Measurements from ENCODE around the gene RNASE8. TPM values are rescaled to one million over a fixed set of nuclear protein-coding genes. Genes with fewer than 3 reads are reported as not detected.

Gene RNASE8
- total RNA-seq, 1 experiment from 2014 or later = not detected

- Histone ChIP-seq H3F3A (ENCODE audit: low read length, unreplicated experiment) (no peaks in the 10 kb centered on the region), H3K9me2 (replicated peaks; ENCODE audit: low read length) (no peaks in the 10 kb centered on the region), H3K27ac (ENCODE audit: low read length) (no peak overlapping the region), H4K20me1 (ENCODE audit: low read length) (no peaks in the 10 kb centered on the region), H3K4me3 (ENCODE audit: low read length) (no peak overlapping the region), H3K9me3 (ENCODE audit: low read length) (no peaks in the 10 kb centered on the region), H3K4me1 (ENCODE audit: insufficient read depth, low read length) (no peaks in the 10 kb centered on the region), H3K79me2 (ENCODE audit: low read length) (no peaks in the 10 kb centered on the region), H3K36me3 (ENCODE audit: low read depth, low read length) (no peaks in the 10 kb centered on the region), H2AFZ (ENCODE audit: low read length) (no peak overlapping the region), H3K27me3 (ENCODE audit: low read length) (no peaks in the 10 kb centered on the region), H3K9ac (ENCODE audit: low read length) (no peak overlapping the region), H3K4me2 (ENCODE audit: low read length) (no peak overlapping the region)
- ATAC-seq = no peak
- TF ChIP-seq EZH2 (IDR thresholded peaks at IDR 0.05; ENCODE audit: low read length, unreplicated experiment) (no peak), EZH2phosphoT487 (IDR thresholded peaks at IDR 0.05; ENCODE audit: borderline replicate concordance, low read length) (no peak), CTCF (conservative IDR thresholded peaks at IDR 0.05; ENCODE audit: low read depth, low read length) (no peak)
- ChIA-PET CTCF (interaction anchor here (0.7 to 1.2 kb wide), 2 partner anchors 22 to 23 kb away, joined by 3 read pairs; no protein-coding TSS in a partner anchor), POLR2A (ENCODE audit: unreplicated experiment) (interaction anchor here (0.5 to 0.7 kb wide), 2 partner anchors 9 to 1123 kb away, joined by 3 to 18 read pairs; no protein-coding TSS in a partner anchor)
- BruUV-seq (replicated peaks) = no TSS peak
- no peak for DNase-seq
- intact Hi-C loops (cut with micrococcal nuclease) = no loop called here
Observed at GRCh38 chr14:21089877-21090193, 32.2 kb downstream of the RNASE8 start.

GRCh38 chr14:21090194-21090939 is 32.7 kb downstream of the RNASE8 start:
- Histone ChIP-seq H3K27ac (ENCODE audit: low read length) (no peak overlapping the region), H3K9me3 (ENCODE audit: low read length) (no peaks in the 10 kb centered on the region), H3K4me3 (ENCODE audit: low read length) (no peak overlapping the region), H3K36me3 (ENCODE audit: low read depth, low read length) (no peaks in the 10 kb centered on the region), H3K4me2 (ENCODE audit: low read length) (no peak overlapping the region), H3K4me1 (ENCODE audit: insufficient read depth, low read length) (no peaks in the 10 kb centered on the region), H4K20me1 (ENCODE audit: low read length) (no peaks in the 10 kb centered on the region), H3K9me2 (replicated peaks; ENCODE audit: low read length) (no peaks in the 10 kb centered on the region), H2AFZ (ENCODE audit: low read length) (no peak overlapping the region), H3K27me3 (ENCODE audit: low read length) (no peaks in the 10 kb centered on the region), H3K9ac (ENCODE audit: low read length) (no peak overlapping the region), H3F3A (ENCODE audit: low read length, unreplicated experiment) (no peaks in the 10 kb centered on the region), H3K79me2 (ENCODE audit: low read length) (no peaks in the 10 kb centered on the region)
- CTCF ChIA-PET = no interaction called here
- no peak for DNase-seq
- BruUV-seq (replicated peaks) = no TSS peak
- intact Hi-C loops (cut with micrococcal nuclease) = no loop called here
- peak; percentile 51 for TF ChIP-seq CTCF (conservative IDR thresholded peaks at IDR 0.05; ENCODE audit: low read depth, low read length)
- TF ChIP-seq EZH2phosphoT487 (IDR thresholded peaks at IDR 0.05; ENCODE audit: borderline replicate concordance, low read length) = no peak
- no peak for ATAC-seq
- POLR2A ChIA-PET (ENCODE audit: unreplicated experiment) = no interaction called here

GRCh38 chr14:21090940-21091663 is 33.5 kb downstream of the RNASE8 start:
- Histone ChIP-seq H3K4me2 (ENCODE audit: low read length) (no peak overlapping the region), H3K4me3 (ENCODE audit: low read length) (no peak overlapping the region), H3K9me2 (replicated peaks; ENCODE audit: low read length) (no peaks in the 10 kb centered on the region), H3K36me3 (ENCODE audit: low read depth, low read length) (no peaks in the 10 kb centered on the region), H3F3A (ENCODE audit: low read length, unreplicated experiment) (no peaks in the 10 kb centered on the region), H3K9me3 (ENCODE audit: low read length) (no peaks in the 10 kb centered on the region), H3K9ac (ENCODE audit: low read length) (no peak overlapping the region), H2AFZ (ENCODE audit: low read length) (no peak overlapping the region), H3K79me2 (ENCODE audit: low read length) (no peaks in the 10 kb centered on the region), H3K27ac (ENCODE audit: low read length) (no peak overlapping the region), H3K4me1 (ENCODE audit: insufficient read depth, low read length) (no peaks in the 10 kb centered on the region), H3K27me3 (ENCODE audit: low read length) (no peaks in the 10 kb centered on the region), H4K20me1 (ENCODE audit: low read length) (no peaks in the 10 kb centered on the region)
- ATAC-seq = no peak
- intact Hi-C loops (cut with micrococcal nuclease) = no loop called here
- CTCF ChIA-PET = interaction anchor here (1.5 to 2.1 kb wide), 2 partner anchors 13 to 76 kb away, joined by 7 to 8 read pairs; no protein-coding TSS in a partner anchor
- POLR2A ChIA-PET (ENCODE audit: unreplicated experiment) = no interaction called here
- BruUV-seq (replicated peaks) = no TSS peak
- DNase-seq = no peak
- TF ChIP-seq CTCF (conservative IDR thresholded peaks at IDR 0.05; ENCODE audit: low read depth, low read length) = no peak
- no peak for TF ChIP-seq EZH2phosphoT487 (IDR thresholded peaks at IDR 0.05; ENCODE audit: borderline replicate concordance, low read length)
- TF ChIP-seq EZH2 (IDR thresholded peaks at IDR 0.05; ENCODE audit: low read length, unreplicated experiment) = no peak

Data from PC-3 (cell line).